Caco-2 (cell line): Measurements from ENCODE around the gene DSC1. TPM values are rescaled to one million over a fixed set of nuclear protein-coding genes. Genes with fewer than 3 reads are reported as not detected.

Source experiments
- BruUV-seq: library from RNA; stranded (reverse); fragments of 400-500 nt; replicated peaks from 2 replicates; lab custom pipeline; 2021; lab: Mats Ljungman, UMichigan
- CTCF ChIA-PET: fragments of 300-600 bp; sonication (Branson Sonifier 250); formaldehyde crosslinking; loops from one replicate; lab custom pipeline; 2022; ENCODE audit warnings: antibody characterized with exemption; lab: Charles Lee
- POLR2A ChIA-PET: fragments of 300-600 bp; sonication (Branson Sonifier 250); formaldehyde crosslinking; loops from one replicate; lab custom pipeline; 2022; ENCODE audit warnings: antibody characterized with exemption; lab: Charles Lee
- DNase-seq, 2 experiments: peaks; one replicate each; pipeline versions ENCODE4 v3.0.0 to v3.0.0-alpha.2; 2020 to 2022
- H3K27me3 ChIP-seq: replicated peaks from 2 replicates; pipeline ENCODE4 v1.6.0; 2011; ENCODE audit warnings: low read length; ENCODE audit not compliant: control insufficient read depth, insufficient read depth
- H3K36me3 ChIP-seq: 2 replicates; pipeline ENCODE4 v1.5.1; 2011; ENCODE audit warnings: low read length; ENCODE audit not compliant: control insufficient read depth, insufficient read depth
- H3K4me1 ChIP-seq: fragments of 250-450 bp; sonication (Bioruptor Pico); 2 replicates; pipeline ENCODE4 v1.5.1; 2020; ENCODE audit warnings: mild to moderate bottlenecking
- H3K4me3 ChIP-seq: 2 replicates; pipeline ENCODE4 v1.5.1; 2011; ENCODE audit warnings: low read depth, mild to moderate bottlenecking, control low read depth, low read length
- H3K9me3 ChIP-seq: fragments of 250-450 bp; sonication (Bioruptor Pico); 2 replicates; pipeline ENCODE4 v1.5.1; 2020; ENCODE audit warnings: mild to moderate bottlenecking, moderate library complexity
- H3K27ac Mint-ChIP-seq: one replicate; pipeline ENCODE4 v1.8.0; 2022; ENCODE audit warnings: mixed read lengths; ENCODE audit not compliant: unreplicated experiment
- H3K27me3 Mint-ChIP-seq: one replicate; pipeline ENCODE4 v1.8.0; 2022; ENCODE audit warnings: mixed read lengths; ENCODE audit not compliant: insufficient read depth, unreplicated experiment
- H3K36me3 Mint-ChIP-seq: one replicate; pipeline ENCODE4 v1.8.0; 2022; ENCODE audit warnings: mild to moderate bottlenecking, mixed read lengths; ENCODE audit not compliant: insufficient read depth, unreplicated experiment
- H3K4me1 Mint-ChIP-seq: one replicate; pipeline ENCODE4 v1.8.0; 2022; ENCODE audit warnings: low read depth, mixed read lengths; ENCODE audit not compliant: unreplicated experiment
- H3K4me3 Mint-ChIP-seq: one replicate; pipeline ENCODE4 v1.8.0; 2022; ENCODE audit warnings: mild to moderate bottlenecking, moderate library complexity, mixed read lengths; ENCODE audit not compliant: unreplicated experiment
- H3K9me3 Mint-ChIP-seq: one replicate; pipeline ENCODE4 v1.8.0; 2022; ENCODE audit warnings: mixed read lengths; ENCODE audit not compliant: unreplicated experiment
- intact Hi-C: fragments of 100-400 bp; cut with micrococcal nuclease; formaldehyde crosslinking; loops from one replicate; pipeline ENCODE4 v1.10.0; 2022; ENCODE audit not compliant: unreplicated experiment
- total RNA-seq: library from RNA; stranded (reverse); gene quantifications from 2 replicates; pipeline ENCODE4 v1.2.3, GENCODE V29; 2022
- TF ChIP-seq, protein P1 (sequence below), 2 experiments: fragments of 200-600 bp in 1 of 2; IDR thresholded peaks; 1 replicate in 1 of 2; 2 replicates in 1 of 2; pipeline versions ENCODE4 v1.5.1 to v1.8.0; 2011 to 2022; ENCODE audit warnings: antibody characterized with exemption in 1 of 2, control low read depth in 1 of 2, inconsistent platforms in 1 of 2, low read depth in 1 of 2, low read length in 1 of 2, mild to moderate bottlenecking in 1 of 2, moderate library complexity in 1 of 2; ENCODE audit not compliant: insufficient read depth in 1 of 2, severe bottlenecking in 1 of 2, unreplicated experiment in 1 of 2

Gene DSC1
- total RNA-seq, 1 experiment from 2014 or later, result 0.11 TPM

- Mint-ChIP-seq H3K4me3 (no peak overlapping the region), H3K27me3 (no peaks in the 10 kb centered on the region), H3K27ac (no peak overlapping the region), H3K4me1 (peaks cover 29% of the 10 kb centered on the region), H3K9me3 (no peaks in the 10 kb centered on the region), H3K36me3 (no peaks in the 10 kb centered on the region)
- TF ChIP-seq, protein P1, sequence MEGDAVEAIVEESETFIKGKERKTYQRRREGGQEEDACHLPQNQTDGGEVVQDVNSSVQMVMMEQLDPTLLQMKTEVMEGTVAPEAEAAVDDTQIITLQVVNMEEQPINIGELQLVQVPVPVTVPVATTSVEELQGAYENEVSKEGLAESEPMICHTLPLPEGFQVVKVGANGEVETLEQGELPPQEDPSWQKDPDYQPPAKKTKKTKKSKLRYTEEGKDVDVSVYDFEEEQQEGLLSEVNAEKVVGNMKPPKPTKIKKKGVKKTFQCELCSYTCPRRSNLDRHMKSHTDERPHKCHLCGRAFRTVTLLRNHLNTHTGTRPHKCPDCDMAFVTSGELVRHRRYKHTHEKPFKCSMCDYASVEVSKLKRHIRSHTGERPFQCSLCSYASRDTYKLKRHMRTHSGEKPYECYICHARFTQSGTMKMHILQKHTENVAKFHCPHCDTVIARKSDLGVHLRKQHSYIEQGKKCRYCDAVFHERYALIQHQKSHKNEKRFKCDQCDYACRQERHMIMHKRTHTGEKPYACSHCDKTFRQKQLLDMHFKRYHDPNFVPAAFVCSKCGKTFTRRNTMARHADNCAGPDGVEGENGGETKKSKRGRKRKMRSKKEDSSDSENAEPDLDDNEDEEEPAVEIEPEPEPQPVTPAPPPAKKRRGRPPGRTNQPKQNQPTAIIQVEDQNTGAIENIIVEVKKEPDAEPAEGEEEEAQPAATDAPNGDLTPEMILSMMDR (IDR thresholded peaks at IDR 0.05; ENCODE audit: insufficient read depth in 1 of 2, low read depth in 1 of 2, low read length in 1 of 2, severe bottlenecking in 1 of 2, unreplicated experiment in 1 of 2), result no peak
- BruUV-seq, result no TSS peak
- H3K36me3 ChIP-seq, result no peaks in the 10 kb centered on the region
- peaks cover 14% of the 10 kb centered on the region for H3K4me1 ChIP-seq
- DNase-seq, result no peak
- H3K27me3 ChIP-seq, result no peaks in the 10 kb centered on the region
- ChIA-PET POLR2A (no interaction called here), CTCF (interaction anchor here (1.4 kb wide), 1 partner anchor 38 kb away, joined by 6 read pairs; no protein-coding TSS in a partner anchor)
- intact Hi-C loops, result loop anchor here (10.0 kb wide), 1 partner anchor 201 kb away; no protein-coding TSS in a partner anchor
- H3K4me3 ChIP-seq, result no peak overlapping the region
- H3K9me3 ChIP-seq, result no peaks in the 10 kb centered on the region
These were observed 41.5 kb upstream of the DSC1 start for GRCh38 chr18:31204166-31204565.

DNA sequence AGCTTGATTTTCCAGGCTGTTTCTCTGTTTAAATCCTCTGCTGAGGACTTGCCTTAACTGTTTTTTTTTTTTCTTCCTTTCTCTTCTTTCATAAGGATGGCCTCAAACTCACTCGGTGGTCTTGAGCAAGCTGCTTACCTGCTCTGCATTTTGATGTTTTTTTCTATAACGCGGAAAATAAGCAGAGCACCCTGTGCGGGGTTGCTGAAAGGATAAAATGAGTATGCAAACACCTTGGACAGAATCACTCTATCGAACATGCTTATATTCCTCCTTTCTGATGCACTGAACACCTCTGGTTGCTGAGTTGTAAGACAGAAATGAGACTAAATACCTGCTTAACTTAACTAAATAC, 41.1 kb upstream of the DSC1 start:
- Histone ChIP-seq H3K27me3 (no peaks in the 10 kb centered on the region), H3K4me1 (peaks cover 14% of the 10 kb centered on the region), H3K9me3 (no peaks in the 10 kb centered on the region), H3K4me3 (no peak overlapping the region), H3K36me3 (no peaks in the 10 kb centered on the region)
- no peaks in the 10 kb centered on the region for H3K27me3 Mint-ChIP-seq
- intact Hi-C loops, result loop anchor here (10.0 kb wide), 1 partner anchor 201 kb away; no protein-coding TSS in a partner anchor
- no TSS peak for BruUV-seq
- no peak for DNase-seq
- H3K27ac Mint-ChIP-seq, result no peak overlapping the region
- CTCF ChIA-PET, result interaction anchor here (1.4 kb wide), 1 partner anchor 38 kb away, joined by 6 read pairs; no protein-coding TSS in a partner anchor
- POLR2A ChIA-PET, result interaction anchor here (0.5 kb wide), 1 partner anchor 739 kb away, joined by 4 read pairs; the partner anchor contains the start of gene TRAPPC8
- no peaks in the 10 kb centered on the region for H3K9me3 Mint-ChIP-seq
- H3K4me3 Mint-ChIP-seq, result peak overlapping the region; percentile 46
- TF ChIP-seq, protein P1 (IDR thresholded peaks at IDR 0.05; ENCODE audit: insufficient read depth in 1 of 2, low read depth in 1 of 2, low read length in 1 of 2, severe bottlenecking in 1 of 2, unreplicated experiment in 1 of 2), result no peak
- peaks cover 27% of the 10 kb centered on the region for H3K4me1 Mint-ChIP-seq
- H3K36me3 Mint-ChIP-seq, result no peaks in the 10 kb centered on the region

GRCh38 chr18:31203096-31203793, 40.6 kb upstream of the DSC1 start:
- POLR2A ChIA-PET, result interaction anchor here (0.5 kb wide), 1 partner anchor 740 kb away, joined by 4 read pairs; the partner anchor contains the start of gene TRAPPC8
- peak in 1 of 2 experiments; percentile 15 for DNase-seq
- Mint-ChIP-seq H3K27ac (no peak overlapping the region), H3K4me1 (peaks cover 27% of the 10 kb centered on the region), H3K4me3 (peak overlapping the region; percentile 46), H3K27me3 (no peaks in the 10 kb centered on the region), H3K36me3 (no peaks in the 10 kb centered on the region), H3K9me3 (no peaks in the 10 kb centered on the region)
- Histone ChIP-seq H3K9me3 (no peaks in the 10 kb centered on the region), H3K4me3 (peak overlapping the region; percentile 10; the same call in 1 of the 2 replicates), H3K36me3 (no peaks in the 10 kb centered on the region), H3K27me3 (no peaks in the 10 kb centered on the region), H3K4me1 (peaks cover 14% of the 10 kb centered on the region)
- TF ChIP-seq, protein P1 (IDR thresholded peaks at IDR 0.05; ENCODE audit: insufficient read depth in 1 of 2, low read depth in 1 of 2, low read length in 1 of 2, severe bottlenecking in 1 of 2, unreplicated experiment in 1 of 2), result no peak
- intact Hi-C loops, result loop anchor here (10.0 kb wide), 1 partner anchor 202 kb away; no protein-coding TSS in a partner anchor
- CTCF ChIA-PET, result interaction anchor here (1.4 kb wide), 1 partner anchor 39 kb away, joined by 6 read pairs; no protein-coding TSS in a partner anchor
- no TSS peak for BruUV-seq
